ENCODE measurements around the gene SECTM1. TPM values are rescaled to one million over a fixed set of nuclear protein-coding genes. Genes with fewer than 3 reads are reported as not detected.

Gene SECTM1
- total and polyA plus RNA-seq, 9 of the 15 experiments (the other 6 are each of a cell fraction or from before 2014, with no cell fraction given): 0.11 to 0.46 (median 0.18) TPM; not detected in 6

- ATAC-seq: peak; percentile 72
- H4K20me1 ChIP-seq (replicated peaks; ENCODE audit: control insufficient read depth, insufficient read depth, low read length): no peaks in the 10 kb centered on the region
- no peaks in the 10 kb centered on the region for H3K9me1 ChIP-seq (ENCODE audit: control insufficient read depth, insufficient read depth, low read length)
- H3K36me3 ChIP-seq (ENCODE audit: control insufficient read depth, insufficient read depth, low read length): no peaks in the 10 kb centered on the region
- POLR2A ChIA-PET: interaction anchor here (0.6 to 1.6 kb wide), 4 partner anchors 65 to 254 kb away, joined by 3 to 4 read pairs (median 4); partner anchors contain the start of gene HEXD
- peak in 2 of 4 experiments; percentile 46 to 78 for DNase-seq (ENCODE audit: extremely low read depth in 1 of 4, low spot score in 3 of 4)
- no peaks in the 10 kb centered on the region for H3K9me3 ChIP-seq (replicated peaks; ENCODE audit: control insufficient read depth, insufficient read depth, low read depth, low read length)
- H2AFZ ChIP-seq (ENCODE audit: low read depth, low read length): no peak overlapping the region
- no peak for FAIRE-seq
- in situ Hi-C loops (cut with MboI) (loop anchor here (5.0 kb wide), 2 partner anchors 207 to 432 kb away; no protein-coding TSS in a partner anchor), intact Hi-C loops (cut with micrococcal nuclease) (loop anchor here (1.0 to 10.0 kb wide), 4 partner anchors 64 to 417 kb away; no protein-coding TSS in a partner anchor)
- no peak overlapping the region for H3K4me2 ChIP-seq (ENCODE audit: insufficient read depth, low read length)
- CTCF ChIA-PET (ENCODE audit: low intra/inter-chr PET ratio): interaction anchor here (0.5 to 2.1 kb wide), 4 partner anchors 38 to 145 kb away, joined by 3 to 4 read pairs (median 4); no protein-coding TSS in a partner anchor
- H3K79me2 ChIP-seq (ENCODE audit: control insufficient read depth, insufficient read depth, low read length): no peaks in the 10 kb centered on the region
- H3K4me1 ChIP-seq (replicated peaks in 1 of 2; ENCODE audit: control insufficient read depth in 2 of 2, insufficient read depth in 2 of 2, low read length in 2 of 2): peaks cover 24 to 65% of the 10 kb centered on the region in 2 experiments
- H3K9ac ChIP-seq (ENCODE audit: insufficient read depth in 1 of 2, low read depth in 2 of 2, low read length in 2 of 2): no peak overlapping the region
- H3K27ac ChIP-seq (ENCODE audit: extremely low read depth, low read depth, low read length): no peak overlapping the region
- H3K4me3 ChIP-seq: no peak overlapping the region
- no peaks in the 10 kb centered on the region for H3K27me3 ChIP-seq (ENCODE audit: control insufficient read depth in 2 of 2, insufficient read depth in 2 of 2, low read length in 2 of 2)
- BruUV-seq (replicated peaks): no TSS peak
- 56% methylated on average over 19 of the region's 28 CpGs for WGBS (ENCODE audit: insufficient coverage, low coverage, missing lambda C conversion rate)
- no peak for TF ChIP-seq FIP1L1 (IDR thresholded peaks at IDR 0.05; ENCODE audit: low read depth, low read length, poor library complexity, severe bottlenecking)
- TF ChIP-seq ADNP (tag; IDR thresholded peaks at IDR 0.05): 0 out of 2 replicates have a peak, but pooled peaks have one; percentile 51
- TF ChIP-seq CTBP1 (IDR thresholded peaks at IDR 0.05; ENCODE audit: borderline replicate concordance): peak; percentile 31; the same call in 1 of the 2 replicates
- no peak for TF ChIP-seq SNRNP70 (optimal IDR thresholded peaks at IDR 0.05; ENCODE audit: low read depth, low read length)
- no peak for TF ChIP-seq NFE2L1 (tag; IDR thresholded peaks at IDR 0.05; ENCODE audit: borderline replicate concordance, low read depth)
- 0 out of 2 replicates have a peak, but pooled peaks have one; percentile 35 for TF ChIP-seq SMARCA5 (IDR thresholded peaks at IDR 0.05)
- TF ChIP-seq RB1 (IDR thresholded peaks at IDR 0.05; ENCODE audit: low read depth): no peak
- no peak for TF ChIP-seq HNRNPL (IDR thresholded peaks at IDR 0.05; ENCODE audit: low read depth, low read length)
- TF ChIP-seq ZNF830 (CRISPR knock-in tag; IDR thresholded peaks at IDR 0.05): no peak
- TF ChIP-seq SMAD4 (CRISPR knock-in tag; conservative IDR thresholded peaks at IDR 0.05): 0 out of 2 replicates have a peak, but pooled peaks have one; percentile 27
- peak in 1 of 3 experiments; percentile 25; a peak in 1 of 6 replicates for TF ChIP-seq ZBTB11 (CRISPR knock-in tag; IDR thresholded peaks at IDR 0.05)
- TF ChIP-seq JUNB (CRISPR knock-in tag; conservative IDR thresholded peaks at IDR 0.05): no peak
- 0 out of 2 replicates have a peak, but pooled peaks have one; percentile 32 for TF ChIP-seq CBX1 (IDR thresholded peaks at IDR 0.05; ENCODE audit: low read depth)
- TF ChIP-seq UBTF (IDR thresholded peaks at IDR 0.05; ENCODE audit: borderline replicate concordance in 1 of 2, low read depth in 2 of 2, low read length in 2 of 2): no peak
- TF ChIP-seq E2F3 (CRISPR knock-in tag; IDR thresholded peaks at IDR 0.05): no peak
These were observed 16.8 kb upstream of the SECTM1 start for GRCh38 chr17:82350182-82351030.
